HG03469 (cell line): Measurements from ENCODE around the gene SFXN1.
"Not testable (repeated sequence)": the region's sequence is repeated elsewhere in the genome, so short reads cannot be mapped to it uniquely, and the experiment has no call there.

Source experiments
- ATAC-seq: cut with Tn5 transposase; IDR thresholded peaks from one replicate; pipeline ENCODE4 v1.9.1; 2021; ENCODE audit warnings: mild to moderate bottlenecking, moderate library complexity, moderate number of reproducible peaks; ENCODE audit not compliant: unreplicated experiment

Gene SFXN1, protein sequence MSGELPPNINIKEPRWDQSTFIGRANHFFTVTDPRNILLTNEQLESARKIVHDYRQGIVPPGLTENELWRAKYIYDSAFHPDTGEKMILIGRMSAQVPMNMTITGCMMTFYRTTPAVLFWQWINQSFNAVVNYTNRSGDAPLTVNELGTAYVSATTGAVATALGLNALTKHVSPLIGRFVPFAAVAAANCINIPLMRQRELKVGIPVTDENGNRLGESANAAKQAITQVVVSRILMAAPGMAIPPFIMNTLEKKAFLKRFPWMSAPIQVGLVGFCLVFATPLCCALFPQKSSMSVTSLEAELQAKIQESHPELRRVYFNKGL

DNA sequence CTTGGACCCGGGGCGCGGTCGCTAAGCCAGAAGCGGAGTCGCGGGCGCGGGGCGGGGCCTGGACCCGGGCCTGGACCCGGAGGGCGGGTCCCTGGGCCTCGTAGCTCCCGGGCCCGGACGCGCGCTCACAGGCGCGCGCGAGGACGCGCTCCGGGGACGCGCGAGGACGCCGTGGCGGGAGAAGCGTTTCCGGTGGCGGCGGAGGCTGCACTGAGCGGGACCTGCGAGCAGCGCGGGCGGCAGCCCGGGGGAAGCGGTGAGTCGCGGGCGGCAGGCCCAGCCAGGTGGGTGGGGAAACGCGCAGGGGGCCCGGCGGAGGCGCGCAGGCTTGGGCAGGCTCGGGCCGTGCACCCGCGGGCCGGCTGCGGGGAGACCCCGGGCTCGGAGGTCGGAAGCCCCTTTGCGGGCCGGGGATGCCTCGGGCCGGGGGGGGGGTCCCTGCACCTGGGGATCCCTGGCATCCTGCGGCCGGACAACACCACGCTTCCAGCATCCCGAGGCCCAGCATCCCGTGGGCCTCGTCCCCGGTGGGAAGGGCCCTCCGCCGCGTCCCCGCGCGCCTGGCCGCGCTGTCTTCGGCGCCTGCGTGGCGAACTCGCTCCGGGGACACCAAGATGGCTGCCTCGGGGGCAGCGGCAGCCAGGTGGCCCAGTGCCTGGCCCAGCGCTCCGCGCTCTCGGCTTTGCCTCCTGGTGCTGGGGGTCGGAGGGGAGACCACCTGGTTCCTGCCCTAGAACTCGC lies at the start of gene SFXN1:
Gene SFXN1 (plus strand): TSS at position 177 of the 741 bp plus-strand sequence. CDS start 13,544 bp downstream, outside the sequence.
- peak; percentile 92 for ATAC-seq

DNA sequence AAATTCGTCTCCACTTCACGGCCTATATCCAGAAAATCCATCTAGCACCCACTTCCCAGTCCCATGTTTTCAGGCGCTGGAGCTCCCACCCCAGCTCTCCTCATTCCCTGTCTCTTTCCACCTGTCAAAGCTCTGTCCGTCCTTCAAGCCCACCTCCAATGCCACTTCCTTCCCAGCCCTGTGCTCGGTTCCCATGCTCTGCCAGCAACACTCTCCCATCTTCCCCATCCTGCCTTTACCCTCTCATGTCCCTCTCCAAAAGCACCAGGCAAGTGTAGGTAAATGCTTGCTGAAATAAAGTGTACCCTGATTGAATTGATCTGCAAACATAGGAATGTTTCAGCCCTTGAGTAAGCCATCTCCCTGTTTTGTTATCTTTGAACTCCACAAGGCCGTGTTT lies 43.6 kb upstream of the SFXN1 start:
- no peak for ATAC-seq

DNA sequence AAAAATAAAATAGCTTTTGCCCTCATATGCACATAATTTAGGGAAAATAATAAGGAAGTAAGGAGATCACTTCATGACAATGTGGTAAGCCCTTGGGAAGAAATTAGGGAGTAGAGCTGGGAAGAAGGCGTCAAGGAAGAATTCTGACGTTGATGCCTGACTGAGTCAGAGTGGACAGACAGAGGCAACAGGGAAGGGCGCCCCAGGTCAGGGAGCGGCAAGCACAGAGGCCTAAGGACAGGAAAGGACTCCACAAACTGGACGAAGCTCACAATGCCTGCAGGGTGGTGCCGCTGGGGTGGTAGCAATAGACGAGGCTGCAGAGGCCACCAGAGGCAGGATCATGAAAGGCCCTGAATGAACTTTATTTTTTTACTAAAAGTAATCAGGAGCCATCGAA lies 42.0 kb upstream of the SFXN1 start:
- no peak for ATAC-seq

DNA sequence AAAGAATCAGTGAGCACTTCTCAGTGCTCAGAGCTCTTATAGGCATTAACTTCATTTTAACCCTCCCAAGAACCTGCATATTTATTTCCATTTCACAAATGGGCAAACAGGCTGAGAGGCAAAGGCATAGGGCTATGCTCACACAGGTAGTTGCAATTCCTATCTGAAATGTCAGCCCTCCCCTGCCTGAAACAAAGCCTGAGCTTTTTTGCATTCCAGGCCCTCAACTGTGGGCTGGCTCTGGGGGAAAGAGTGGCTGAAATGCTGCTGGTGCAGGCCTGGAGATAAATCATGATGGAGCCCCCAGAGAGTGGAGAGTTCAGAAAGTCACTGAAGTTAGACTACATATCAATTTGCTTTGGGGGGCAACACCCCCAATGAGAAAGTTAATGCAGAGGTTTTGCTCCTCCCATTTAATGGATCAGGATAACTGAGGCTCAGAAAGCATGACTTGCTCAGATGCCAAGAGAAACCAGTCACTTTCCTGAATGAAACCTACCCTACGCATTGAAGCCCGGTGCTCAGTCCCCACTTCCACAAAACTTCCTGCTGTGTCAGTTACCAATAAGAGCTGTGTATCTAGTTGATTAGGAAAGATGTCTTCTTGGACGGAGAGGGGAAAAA lies 40.0 kb upstream of the SFXN1 start:
- ATAC-seq, result no peak

DNA sequence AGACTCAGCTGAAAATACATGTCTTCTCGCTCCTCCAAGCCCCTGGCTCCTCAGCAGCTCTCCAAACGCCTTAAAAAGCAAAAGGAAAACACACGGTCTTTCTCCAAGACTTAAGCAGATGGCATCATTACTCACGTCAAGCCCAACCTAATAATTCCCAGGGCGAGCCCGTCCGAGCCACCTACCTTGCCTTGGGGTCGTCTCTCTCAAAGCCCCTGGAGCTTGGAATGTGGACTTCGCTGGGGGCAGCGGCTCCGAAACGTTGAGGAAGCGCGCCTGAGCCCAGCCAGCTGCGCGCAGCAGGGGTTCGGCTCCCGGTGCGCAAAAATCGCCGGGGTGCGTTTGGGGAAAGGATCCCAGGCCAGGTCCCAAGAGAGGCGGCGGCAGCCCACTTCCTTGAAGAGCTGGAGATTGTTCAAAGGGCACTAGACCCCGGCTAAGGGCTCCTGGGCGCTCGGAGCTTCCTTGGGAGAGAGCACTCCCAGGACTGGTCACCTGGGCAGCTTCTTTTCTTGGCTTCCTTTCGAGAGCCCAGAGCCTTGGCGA lies 34.8 kb upstream of the SFXN1 start:
- no peak for ATAC-seq

DNA sequence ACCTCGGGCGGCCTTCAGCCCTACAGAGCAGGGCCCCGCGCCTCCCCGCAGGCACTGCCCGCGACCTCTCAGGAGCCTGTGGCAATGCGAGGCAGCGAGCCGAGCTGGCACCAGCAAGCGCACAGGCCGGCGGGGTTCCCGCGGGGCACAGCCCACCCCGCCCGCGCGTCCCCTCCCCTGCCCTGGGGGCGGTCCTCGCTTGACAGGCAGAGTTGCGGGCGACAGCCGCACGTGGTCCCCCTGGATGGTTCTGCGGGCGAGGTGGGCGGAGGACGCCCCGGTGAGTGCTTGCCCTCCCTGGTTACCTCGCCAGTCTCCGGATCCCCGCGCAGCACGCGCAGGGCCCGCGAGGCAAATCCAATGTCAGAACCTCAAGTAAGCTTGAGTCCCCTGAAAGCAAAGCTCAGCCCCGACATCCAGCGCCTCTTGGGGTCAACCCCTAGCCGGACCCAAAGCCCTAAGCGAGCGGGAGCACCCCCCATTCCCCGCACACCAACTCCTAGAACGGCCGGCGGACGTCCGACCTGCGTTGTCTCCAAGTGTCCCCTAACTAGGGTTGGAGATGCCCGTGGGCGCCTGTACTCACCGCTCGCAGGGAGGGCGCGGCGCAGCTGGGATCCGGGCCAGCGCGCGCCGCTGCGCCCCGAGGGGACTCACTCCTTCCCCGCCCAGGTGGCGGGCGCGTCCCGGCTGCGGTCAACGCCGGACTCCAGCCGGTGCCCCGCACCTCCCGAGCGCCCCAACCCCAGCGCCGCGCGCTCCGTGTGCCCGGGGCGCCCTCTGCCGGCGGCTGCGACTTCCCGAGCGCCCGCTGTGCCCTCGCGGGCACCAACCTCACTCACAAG lies 34.1 kb upstream of the SFXN1 start, which contains the start of gene DRD1:
Gene DRD1 (minus strand): TSS at position 123 of the 845 bp plus-strand sequence. CDS start 1,083 bp downstream, outside the sequence.
- ATAC-seq, result no peak

DNA sequence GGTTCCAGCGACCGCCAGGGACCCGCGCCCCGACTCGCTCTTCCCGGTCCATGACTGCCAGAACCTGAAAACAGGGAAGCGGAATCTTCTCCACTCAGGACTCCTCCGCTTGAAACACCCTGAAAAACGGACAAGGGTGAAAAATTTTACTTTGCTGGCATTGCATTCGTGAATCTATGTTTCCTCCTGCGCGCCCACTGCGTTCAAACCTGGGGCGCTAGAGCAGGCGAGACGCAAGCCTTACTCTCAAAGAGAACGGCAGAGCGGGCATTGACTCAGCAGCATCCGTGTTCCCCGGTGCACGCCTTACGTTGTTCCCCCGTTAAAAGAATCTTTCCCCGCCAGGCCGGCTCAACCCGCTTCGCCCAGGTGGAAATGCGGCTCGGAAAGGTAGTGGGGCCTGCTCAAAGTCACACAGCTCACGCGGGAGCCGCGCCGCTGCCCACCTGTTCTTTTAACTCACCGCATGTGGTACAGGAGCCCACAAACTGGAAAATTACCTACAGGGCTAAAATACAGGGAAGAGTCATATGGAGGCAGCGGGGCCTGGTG lies 33.4 kb upstream of the SFXN1 start:
- no peak for ATAC-seq

DNA sequence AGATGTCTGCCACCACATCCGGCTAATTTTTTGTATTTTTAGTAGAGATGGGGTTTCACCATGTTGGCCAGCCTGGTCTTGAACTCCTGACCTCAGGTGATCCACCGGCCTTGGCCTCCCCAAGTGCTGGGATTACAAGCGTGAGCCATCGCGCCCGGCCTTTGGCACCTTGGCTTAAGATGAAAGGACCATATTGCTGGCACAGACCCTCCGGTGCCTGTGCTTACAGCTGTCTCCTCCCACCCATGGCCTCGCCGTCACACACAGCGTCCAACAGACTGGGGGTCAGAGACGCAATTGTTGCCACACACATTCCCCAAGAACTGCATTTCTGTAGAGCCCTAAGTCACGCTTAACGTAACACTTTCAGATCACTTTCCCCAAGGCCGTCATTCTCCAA lies 32.0 kb upstream of the SFXN1 start:
- ATAC-seq, result not testable (repeated sequence)

DNA sequence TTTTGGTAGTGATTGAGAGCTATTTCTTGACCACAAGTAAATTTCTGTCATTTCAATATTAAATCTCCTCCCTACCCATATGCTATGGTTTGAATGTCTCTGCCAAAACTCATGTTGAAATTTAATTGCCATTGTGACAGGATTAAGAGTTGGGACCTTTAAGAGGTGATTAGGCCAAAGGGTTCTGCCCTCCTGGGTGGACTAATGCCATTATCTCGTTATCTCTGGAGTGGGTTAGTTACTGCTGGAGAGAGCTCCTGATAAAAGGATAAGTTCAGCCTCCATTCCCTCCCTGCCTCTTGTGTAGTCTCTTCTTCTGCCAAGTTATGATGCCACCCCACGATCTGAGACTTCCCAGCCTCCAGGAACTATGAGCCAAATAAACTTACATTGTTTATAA lies 30.8 kb upstream of the SFXN1 start:
- no peak for ATAC-seq

DNA sequence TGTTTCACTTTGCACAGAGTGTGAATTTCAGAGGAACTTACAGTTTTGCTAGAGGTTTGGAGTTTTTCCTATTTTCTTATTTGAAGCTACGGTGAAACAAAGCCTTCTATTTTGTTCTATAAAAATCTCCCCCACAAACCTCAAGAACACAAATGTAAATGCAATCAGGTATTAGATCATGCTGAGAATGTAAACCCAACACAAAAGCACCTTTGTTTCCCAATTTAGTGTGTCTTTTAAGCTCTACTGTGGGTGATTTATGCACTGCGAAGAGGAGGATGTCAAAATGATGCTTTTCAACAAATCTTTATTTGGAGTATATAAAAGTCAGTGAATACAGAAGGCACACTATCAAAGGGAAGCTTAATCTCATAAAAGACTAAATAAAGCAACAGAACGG lies 30.1 kb upstream of the SFXN1 start:
- no peak for ATAC-seq

DNA sequence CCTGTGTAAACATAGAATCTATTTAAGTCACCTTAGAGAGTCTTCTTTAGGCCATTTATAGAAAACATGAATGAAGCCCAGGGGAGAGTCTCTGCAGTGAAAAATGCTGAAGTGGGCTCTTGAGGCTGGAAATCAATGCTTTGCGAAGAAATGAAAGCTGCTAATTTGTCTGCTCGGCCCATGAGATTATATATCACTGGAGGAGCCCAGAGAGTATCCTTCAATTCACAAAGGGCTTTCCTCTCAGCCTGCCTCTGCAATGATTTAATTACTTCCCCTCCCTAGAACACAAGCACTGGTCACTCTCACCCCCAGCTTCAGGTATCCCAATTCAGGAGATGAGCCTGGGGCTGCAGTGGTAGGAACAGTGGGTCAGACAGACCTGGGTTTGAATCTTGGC lies 26.2 kb upstream of the SFXN1 start:
- no peak for ATAC-seq

DNA sequence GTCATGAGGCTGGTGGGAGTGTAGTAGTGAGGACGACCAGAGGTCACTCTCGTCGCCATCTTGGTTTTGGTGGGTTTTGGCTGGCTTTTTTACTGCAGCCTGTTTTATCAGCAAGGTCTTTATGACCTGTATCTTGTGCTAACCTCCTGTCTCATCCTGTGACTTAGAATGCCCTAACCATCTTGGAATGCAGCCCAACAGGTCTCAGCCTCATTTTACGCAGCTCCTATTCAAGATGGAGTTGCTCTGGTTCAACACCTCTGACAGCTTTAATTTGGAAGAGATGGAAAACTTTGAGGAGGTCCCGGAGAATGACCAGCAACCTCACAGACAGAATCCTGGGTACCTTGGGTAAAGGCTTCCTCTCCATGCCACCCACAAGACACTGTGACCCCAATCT lies 24.0 kb upstream of the SFXN1 start:
- ATAC-seq, result not testable (repeated sequence)

DNA sequence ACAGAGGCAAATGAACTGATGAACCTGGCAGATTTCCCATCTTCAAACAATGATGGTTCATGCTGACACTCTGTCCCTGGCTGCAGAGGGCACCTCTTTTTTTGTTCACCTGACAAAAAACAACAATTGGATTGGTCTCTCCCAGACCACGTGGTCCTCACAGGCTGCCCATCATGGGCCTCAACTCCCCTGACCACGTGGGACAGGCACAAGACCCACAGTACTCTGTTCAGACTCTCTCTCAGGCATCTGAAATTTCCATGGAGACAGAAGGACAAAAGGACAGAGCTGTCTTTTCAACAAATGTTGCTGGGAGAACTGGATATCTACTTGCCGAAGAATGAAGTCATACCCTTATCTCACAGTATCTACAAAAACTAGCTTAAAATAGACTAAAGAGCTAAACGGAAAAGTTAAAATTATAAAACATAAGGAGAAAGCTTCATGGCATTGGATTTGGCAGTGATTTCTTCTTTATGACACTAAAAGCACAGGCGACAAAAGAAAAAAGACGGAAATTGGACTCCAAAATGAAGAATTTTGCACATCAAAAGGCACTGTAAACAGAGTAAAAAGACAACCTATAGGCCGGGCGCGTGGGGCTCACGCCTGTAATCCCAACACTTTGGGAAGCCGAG lies 22.1 kb upstream of the SFXN1 start:
- ATAC-seq, result no peak

DNA sequence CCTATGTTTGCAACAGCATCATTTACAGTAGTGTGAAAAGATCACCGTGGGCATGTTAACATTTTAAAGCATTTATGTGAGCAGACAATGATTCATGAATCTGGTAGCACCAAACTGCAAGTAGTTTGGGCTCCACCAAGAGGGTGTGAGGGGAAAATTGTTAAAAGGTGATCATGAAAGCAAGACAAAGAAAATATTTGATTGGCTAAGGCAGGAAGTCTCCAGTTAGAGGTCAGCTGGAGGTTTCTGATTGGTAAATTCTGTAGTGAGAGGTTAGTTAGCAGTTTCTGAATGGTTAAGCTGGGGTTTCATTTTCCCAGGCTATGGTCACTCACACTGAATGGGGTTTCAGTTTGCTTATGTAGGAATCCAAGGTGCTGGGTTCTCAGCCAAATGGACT lies 20.9 kb upstream of the SFXN1 start:
- ATAC-seq, result peak; percentile 83

DNA sequence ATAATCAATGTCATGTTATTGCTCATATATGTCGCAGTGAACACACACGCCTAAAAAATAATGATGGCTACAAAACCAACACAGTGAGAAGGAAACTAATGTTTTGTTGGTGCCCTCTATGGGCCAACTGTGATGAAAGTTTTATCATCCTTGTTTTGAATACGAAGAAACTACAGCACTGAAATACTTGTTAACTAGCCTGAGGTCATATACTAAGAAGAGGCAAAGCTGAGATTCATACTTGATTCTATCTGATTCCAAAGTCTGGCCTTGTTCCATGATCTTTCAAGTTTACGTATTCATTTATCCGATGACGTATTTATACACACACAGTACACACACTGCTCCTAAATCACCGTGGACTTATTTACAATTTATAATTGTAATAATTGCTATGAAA lies 18.2 kb upstream of the SFXN1 start:
- ATAC-seq, result no peak

DNA sequence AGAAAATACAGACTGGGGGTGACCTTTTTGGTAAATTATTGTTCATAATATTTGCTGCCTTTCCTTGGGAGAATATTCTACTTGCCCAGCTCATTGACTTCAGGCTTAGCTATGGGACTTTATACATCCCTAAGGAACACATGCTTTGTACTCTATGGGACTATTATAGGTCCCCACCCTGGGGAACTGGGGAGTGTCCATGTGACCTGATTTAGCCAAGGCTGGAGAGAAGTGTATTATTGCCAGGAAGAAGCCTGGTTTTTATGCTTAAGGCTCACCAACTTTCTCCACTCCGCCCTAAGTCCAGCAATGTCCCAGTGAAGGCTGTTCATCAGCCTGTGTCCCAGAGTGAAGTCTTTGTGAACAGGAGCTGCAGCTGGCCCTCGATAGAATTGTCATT lies 17.8 kb upstream of the SFXN1 start:
- no peak for ATAC-seq

DNA sequence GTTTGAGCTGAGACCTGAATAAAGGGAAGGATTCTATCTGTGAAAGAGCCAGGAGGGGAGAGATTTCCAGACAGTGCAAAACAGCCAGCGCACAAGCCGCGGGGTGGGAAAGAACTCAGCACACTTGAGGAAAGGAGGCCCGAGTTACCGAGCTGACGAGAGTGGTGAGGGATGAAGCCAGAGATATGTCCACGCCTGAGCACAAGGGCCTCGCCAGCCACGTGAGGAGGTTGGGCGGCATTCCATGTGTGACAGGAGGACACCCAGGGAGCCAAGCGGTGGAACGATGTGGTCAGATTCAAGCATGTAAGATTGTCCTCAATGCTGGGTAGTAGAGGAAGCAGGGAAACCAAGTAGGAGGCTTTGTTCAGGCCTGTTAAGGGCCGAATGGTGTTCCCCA lies 17.0 kb upstream of the SFXN1 start:
- no peak for ATAC-seq

DNA sequence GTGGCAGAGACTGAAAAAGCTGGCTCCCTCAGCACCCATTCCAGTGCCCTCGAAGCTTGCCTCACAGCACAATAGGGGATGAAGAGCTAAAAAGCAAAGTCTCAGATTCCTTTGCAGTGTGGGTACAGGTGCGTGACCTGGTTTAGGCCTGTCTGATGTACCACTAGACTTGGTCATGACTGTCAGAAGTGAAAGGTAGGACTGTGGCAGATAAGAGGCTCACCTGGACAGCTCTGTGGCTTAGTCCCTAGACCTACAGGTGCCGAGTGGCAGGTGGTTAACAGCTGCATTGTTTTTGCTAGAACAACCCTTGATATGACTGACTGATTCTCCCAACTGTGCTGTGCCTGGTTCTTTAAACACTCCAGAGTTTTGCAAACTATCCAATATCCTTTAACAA lies 14.7 kb upstream of the SFXN1 start:
- ATAC-seq, result no peak

DNA sequence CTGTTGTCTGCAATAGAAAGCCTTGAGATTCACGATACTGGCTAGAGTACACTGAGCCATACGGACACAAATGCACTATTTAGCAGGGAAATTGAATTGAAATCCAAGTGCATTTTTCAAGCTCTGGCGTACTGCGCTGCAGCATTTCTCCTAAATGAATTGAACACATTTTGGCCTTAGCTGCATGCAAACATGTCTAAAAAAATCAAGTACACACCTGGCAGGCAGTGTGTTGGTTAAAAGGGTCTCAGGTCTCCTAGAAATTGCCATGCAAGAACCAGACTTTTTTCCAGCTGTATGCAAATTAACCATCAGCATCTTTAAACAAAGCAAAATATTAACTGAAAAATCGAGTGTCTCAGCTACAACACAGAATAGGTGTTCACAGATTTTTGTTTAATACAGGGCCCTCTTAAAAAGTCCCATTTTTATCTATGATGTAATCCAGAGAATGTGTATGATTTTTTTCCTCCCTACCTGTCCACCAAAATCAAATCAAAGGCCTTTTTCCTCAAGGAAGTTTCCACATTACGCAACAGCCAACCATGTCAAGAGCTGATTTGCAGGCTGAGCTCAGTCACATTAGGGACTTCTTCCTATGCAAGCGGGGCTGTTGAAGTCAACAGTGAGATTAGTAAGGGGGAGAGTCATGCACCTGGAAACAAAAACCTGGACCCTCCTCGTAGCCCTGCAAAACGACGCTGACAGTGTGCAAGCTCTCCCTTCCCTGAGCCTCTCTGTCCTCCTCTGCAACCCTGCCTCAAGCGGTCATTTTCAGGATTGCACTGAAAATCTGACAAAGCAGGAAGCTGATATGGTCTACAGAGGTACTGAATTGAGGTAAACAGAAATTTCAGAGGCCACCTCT lies 14.1 kb upstream of the SFXN1 start:
- ATAC-seq, result peak; percentile 98
